GM19328 (cell line): ENCODE data around the gene SPECC1L.

Source experiments
- ATAC-seq: cut with Tn5 transposase; IDR thresholded peaks from one replicate; pipeline ENCODE4 v1.9.1; 2021; ENCODE audit warnings: mild to moderate bottlenecking, moderate library complexity; ENCODE audit not compliant: unreplicated experiment

SPECC1L gene

DNA sequence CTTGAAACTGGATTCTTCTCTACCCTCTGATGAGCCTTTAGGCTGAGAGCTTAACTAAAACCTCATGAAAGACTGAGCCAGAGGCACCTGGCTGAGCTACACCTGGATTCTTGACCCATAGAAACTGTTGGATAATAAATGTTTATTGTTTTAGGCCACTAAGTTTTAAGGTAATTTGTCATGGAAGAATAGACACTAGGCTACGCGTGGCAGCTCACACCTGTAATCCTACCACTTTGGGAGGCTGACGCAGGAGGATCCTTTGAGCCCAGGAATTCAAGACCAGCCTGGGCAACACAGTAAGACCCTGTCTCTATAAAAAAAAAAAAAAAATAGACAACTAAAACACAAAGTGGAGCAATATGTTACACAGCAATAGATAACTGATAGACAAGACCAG, 195.3 kb downstream of the SPECC1L start:
- no peak for ATAC-seq

DNA sequence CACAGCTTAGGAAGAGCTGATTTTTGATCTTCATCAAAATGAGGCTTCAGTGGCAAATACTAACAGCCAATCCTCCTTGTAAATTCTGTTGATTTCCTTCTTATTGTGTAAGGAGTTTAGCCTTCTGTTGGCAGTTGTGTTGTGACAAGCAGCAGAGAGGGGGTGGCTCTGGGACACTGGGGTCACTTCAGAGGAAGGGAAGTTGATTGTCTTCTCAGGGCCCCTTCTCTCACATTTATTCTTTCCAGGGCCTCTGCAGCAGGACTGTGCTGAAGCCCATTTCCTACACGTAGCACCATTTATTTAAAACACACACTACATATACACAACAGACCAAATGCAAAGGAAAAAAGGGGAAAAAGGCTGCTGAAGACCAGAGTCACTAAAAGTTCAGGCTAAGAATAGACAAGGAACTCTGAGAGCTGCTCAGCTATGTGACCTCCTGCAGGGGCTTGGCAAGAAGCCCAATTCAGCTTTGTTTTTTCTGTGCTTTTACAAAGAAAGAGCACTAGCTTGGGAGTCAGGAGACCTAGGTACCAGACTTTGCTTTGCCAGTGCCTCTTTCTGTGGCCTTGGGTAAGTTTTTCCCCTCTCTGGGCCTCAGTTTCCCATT, 196.2 kb downstream of the SPECC1L start:
- no peak for ATAC-seq

DNA sequence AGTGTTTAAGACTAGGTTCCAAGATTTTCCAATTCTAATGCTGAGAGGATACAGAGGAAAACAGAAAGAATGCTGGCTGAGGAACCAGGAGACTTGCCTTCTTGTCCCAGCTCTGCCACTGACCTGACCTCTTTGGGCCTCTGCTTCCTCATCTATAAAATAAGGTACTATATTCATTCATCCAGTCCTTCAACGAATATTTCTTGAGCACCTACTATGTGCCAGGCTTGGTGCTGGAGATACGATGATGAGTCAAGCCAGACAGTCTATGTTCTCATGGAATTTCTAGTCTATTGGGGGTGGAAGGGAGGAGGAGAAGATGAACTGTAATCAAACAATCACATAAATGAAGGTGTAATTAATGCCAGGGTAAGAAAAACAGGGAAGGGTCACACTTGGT, 196.7 kb downstream of the SPECC1L start:
- no peak for ATAC-seq
